Neuronal stem cell (in vitro differentiated cells): ENCODE data around the gene CFAP251.

Source experiments
- DNase-seq: peaks from one replicate; pipeline ENCODE4 v3.0.0-alpha.2; 2013; ENCODE audit warnings: low spot score
- H2AFZ ChIP-seq: one replicate; pipeline ENCODE4 v1.6.1; 2013; ENCODE audit warnings: mild to moderate bottlenecking, low read length, inconsistent platforms
- H2AK5ac ChIP-seq: 2 replicates; pipeline ENCODE4 v1.6.1; 2013; ENCODE audit warnings: low read depth, mild to moderate bottlenecking, inconsistent platforms, low read length, moderate library complexity, mixed read lengths
- H2BK120ac ChIP-seq: 2 replicates; pipeline ENCODE4 v1.6.1; 2013; ENCODE audit warnings: low read depth, mild to moderate bottlenecking, inconsistent platforms, low read length, moderate library complexity, mixed read lengths
- H2BK12ac ChIP-seq: one replicate; pipeline ENCODE4 v1.6.1; 2013; ENCODE audit warnings: low read length, inconsistent platforms
- H2BK15ac ChIP-seq: 2 replicates; pipeline ENCODE4 v1.6.1; 2013; ENCODE audit warnings: mild to moderate bottlenecking, low read length, inconsistent platforms, mixed read lengths
- H2BK5ac ChIP-seq: one replicate; pipeline ENCODE4 v1.6.1; 2013; ENCODE audit warnings: inconsistent platforms, mild to moderate bottlenecking, low read length, moderate library complexity
- H3K14ac ChIP-seq: one replicate; pipeline ENCODE4 v1.6.1; 2013; ENCODE audit warnings: low read length, inconsistent platforms
- H3K18ac ChIP-seq: 2 replicates; pipeline ENCODE4 v1.6.1; 2013; ENCODE audit warnings: low read length, inconsistent platforms
- H3K23ac ChIP-seq: 2 replicates; pipeline ENCODE4 v1.6.1; 2013; ENCODE audit warnings: low read depth, mild to moderate bottlenecking, mixed read lengths, low read length, inconsistent platforms; ENCODE audit not compliant: poor library complexity
- H3K27ac ChIP-seq: replicated peaks from 3 replicates; pipeline ENCODE4 v1.5.1; 2013; ENCODE audit warnings: low read length, inconsistent platforms
- H3K27me3 ChIP-seq, 3 experiments: 2 replicates each; pipeline ENCODE4 v1.6.1; 2013; ENCODE audit warnings: low read length in 3 of 3, mild to moderate bottlenecking in 2 of 3, inconsistent platforms in 1 of 3, low read depth in 1 of 3, mixed read lengths in 1 of 3, moderate library complexity in 1 of 3; ENCODE audit not compliant: control insufficient read depth in 3 of 3, insufficient read depth in 3 of 3
- H3K36me3 ChIP-seq, 2 donors: replicated peaks in 1 of 2; 2 replicates each; pipeline ENCODE4 v1.6.1; 2013; ENCODE audit warnings: low read length in 2 of 2; ENCODE audit not compliant: control insufficient read depth in 2 of 2, insufficient read depth in 2 of 2
- H3K4ac ChIP-seq: 2 replicates; pipeline ENCODE4 v1.6.1; 2013; ENCODE audit warnings: inconsistent platforms, mild to moderate bottlenecking, low read length, moderate library complexity
- H3K4me1 ChIP-seq, 2 donors: 1 replicate in 1 of 2; 2 replicates in 1 of 2; pipeline ENCODE4 v1.6.1; 2013; ENCODE audit warnings: low read length in 2 of 2, low read depth in 1 of 2; ENCODE audit not compliant: control insufficient read depth in 2 of 2, insufficient read depth in 1 of 2
- H3K4me2 ChIP-seq: one replicate; pipeline ENCODE4 v1.6.1; 2013; ENCODE audit warnings: mild to moderate bottlenecking, low read length, inconsistent platforms; ENCODE audit not compliant: insufficient read depth, poor library complexity, severe bottlenecking
- H3K4me3 ChIP-seq, 2 donors: 2 replicates each; pipeline ENCODE4 v1.5.1; 2013; ENCODE audit warnings: low read length in 2 of 2, mild to moderate bottlenecking in 2 of 2, inconsistent platforms in 1 of 2, moderate library complexity in 1 of 2
- H3K79me1 ChIP-seq: one replicate; pipeline ENCODE4 v1.6.1; 2013; ENCODE audit warnings: low read depth, mild to moderate bottlenecking, inconsistent platforms, low read length, moderate library complexity
- H3K9ac ChIP-seq: one replicate; pipeline ENCODE4 v1.6.1; 2013; ENCODE audit warnings: mild to moderate bottlenecking, low read depth, low read length, inconsistent platforms; ENCODE audit not compliant: poor library complexity
- H3K9me3 ChIP-seq, 2 donors: replicated peaks in 1 of 2; 2 replicates each; pipeline versions ENCODE3 to v1.6.1; 2013; ENCODE audit warnings: low read length in 2 of 2, mild to moderate bottlenecking in 2 of 2, inconsistent platforms in 1 of 2, low read depth in 1 of 2, mixed read lengths in 1 of 2, moderate library complexity in 1 of 2; ENCODE audit not compliant: control insufficient read depth in 2 of 2, insufficient read depth in 1 of 2
- H4K8ac ChIP-seq: one replicate; pipeline ENCODE4 v1.6.1; 2013; ENCODE audit warnings: low read depth, mild to moderate bottlenecking, inconsistent platforms, low read length, moderate library complexity
- H4K91ac ChIP-seq: one replicate; pipeline ENCODE4 v1.6.1; 2013; ENCODE audit warnings: low read length, low read depth, mild to moderate bottlenecking, inconsistent platforms; ENCODE audit not compliant: poor library complexity
- WGBS, 2 donors: extraction: QIAGEN DNeasy Blood & Tissue Kit; methylation state at CpG; one replicate each; pipeline ENCODE4 v1.1.7; 2013; ENCODE audit warnings: missing lambda C conversion rate in 2 of 2, mixed read lengths in 1 of 2; ENCODE audit not compliant: insufficient read length in 2 of 2, insufficient replicate concordance in 1 of 2; ENCODE audit errors: extremely low coverage in 2 of 2; 5-methylcytosine and 5-hydroxymethylcytosine counted together

Gene CFAP251

DNA sequence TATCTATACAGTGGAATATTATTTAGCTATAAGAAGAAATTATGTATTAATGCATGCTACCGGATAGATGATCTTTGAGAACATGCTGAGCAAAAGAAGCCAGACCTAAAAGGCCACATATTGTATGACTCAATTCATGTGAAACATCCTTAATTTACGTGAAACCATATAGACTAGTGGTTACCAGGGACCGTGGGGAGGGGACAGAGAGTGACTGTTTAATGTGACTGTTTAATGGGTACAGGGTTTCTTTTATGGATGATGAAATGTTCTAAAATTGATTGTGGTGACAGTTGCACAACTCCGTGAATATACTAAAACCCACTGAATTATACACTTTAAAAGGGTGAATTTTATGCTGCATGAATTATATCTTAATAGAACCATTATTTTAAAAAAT, 94.7 kb downstream of the CFAP251 start:
- Histone ChIP-seq H3K9ac (no peak overlapping the region), H2AFZ (no peak overlapping the region), H2BK5ac (no peak overlapping the region), H4K8ac (no peak overlapping the region), H3K9me3 (peaks cover 3 to 7% of the 10 kb centered on the region in 2 donors), H3K36me3 (no peaks in the 10 kb centered on the region), H3K14ac (no peak overlapping the region), H3K4me1 (no peaks in the 10 kb centered on the region), H3K79me1 (no peaks in the 10 kb centered on the region), H2BK15ac (no peak overlapping the region), H3K27me3 (no peaks in the 10 kb centered on the region), H2AK5ac (no peak overlapping the region), H3K23ac (no peak overlapping the region), H3K27ac (no peak overlapping the region), H3K4me3 (no peak overlapping the region), H3K4me2 (no peak overlapping the region), H3K18ac (no peak overlapping the region), H2BK120ac (no peak overlapping the region), H4K91ac (no peak overlapping the region), H2BK12ac (no peak overlapping the region), H3K4ac (no peak overlapping the region)
- WGBS, 2 donors = no CpG with 5 or more reads among the region's 4 CpGs
- DNase-seq = no peak

DNA sequence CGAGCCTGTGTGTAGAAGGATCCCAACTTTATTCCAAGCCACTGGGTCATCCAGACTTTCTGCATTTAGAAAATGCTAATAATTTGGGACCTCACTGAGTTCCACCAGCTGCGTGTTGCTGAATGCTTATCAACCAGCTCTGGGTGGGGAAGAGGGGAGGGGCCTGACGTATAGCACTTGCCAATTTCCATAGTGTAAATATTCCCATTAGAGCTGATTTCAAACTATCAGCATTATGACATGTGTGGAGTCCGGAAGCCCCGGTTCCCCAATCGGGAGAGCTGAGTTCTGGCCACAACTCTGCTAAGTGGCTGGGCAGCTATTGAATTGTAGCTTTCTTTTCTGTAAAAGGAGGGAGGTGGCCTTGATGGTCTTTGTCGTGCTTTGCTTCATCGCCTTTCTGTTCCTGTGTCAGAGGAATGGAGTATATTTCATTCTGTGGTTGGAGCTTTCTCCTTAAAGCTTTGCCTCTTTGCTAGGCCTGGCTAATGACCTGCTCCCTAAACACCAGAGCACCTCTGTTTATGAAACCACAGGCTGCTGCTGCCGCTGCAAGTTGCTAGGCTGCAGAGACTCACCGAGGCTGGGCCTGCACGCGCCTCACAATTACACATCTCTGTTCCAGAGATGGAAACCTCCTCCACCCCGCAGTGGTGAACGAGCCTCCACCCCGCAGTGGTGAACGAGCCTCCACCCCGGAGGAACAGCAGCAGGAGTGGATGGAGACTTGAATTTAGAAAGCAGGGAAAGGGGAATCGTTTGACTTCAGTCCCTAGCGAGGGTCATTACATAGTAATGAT, 95.6 kb downstream of the CFAP251 start:
- WGBS, 2 donors = no CpG with 5 or more reads among the region's 19 CpGs
- H3K4me2 ChIP-seq = no peak overlapping the region
- H2BK120ac ChIP-seq = no peak overlapping the region
- H3K14ac ChIP-seq = no peak overlapping the region
- H3K23ac ChIP-seq = no peak overlapping the region
- no peak overlapping the region for H3K18ac ChIP-seq
- H3K9ac ChIP-seq = no peak overlapping the region
- H3K36me3 ChIP-seq = no peaks in the 10 kb centered on the region
- H2BK12ac ChIP-seq = no peak overlapping the region
- peaks cover 3 to 11% of the 10 kb centered on the region in 2 donors for H3K9me3 ChIP-seq
- no peak overlapping the region for H4K8ac ChIP-seq
- DNase-seq = no peak
- peak overlapping the region; percentile 50 for H2AFZ ChIP-seq
- H3K4me1 ChIP-seq = no peaks in the 10 kb centered on the region
- H3K27ac ChIP-seq = no peak overlapping the region
- no peak overlapping the region for H2AK5ac ChIP-seq
- H3K4me3 ChIP-seq = no peak overlapping the region
- no peaks in the 10 kb centered on the region for H3K27me3 ChIP-seq
- H3K79me1 ChIP-seq = no peaks in the 10 kb centered on the region
- no peak overlapping the region for H4K91ac ChIP-seq
- H2BK15ac ChIP-seq = no peak overlapping the region
- H3K4ac ChIP-seq = no peak overlapping the region
- no peak overlapping the region for H2BK5ac ChIP-seq

DNA sequence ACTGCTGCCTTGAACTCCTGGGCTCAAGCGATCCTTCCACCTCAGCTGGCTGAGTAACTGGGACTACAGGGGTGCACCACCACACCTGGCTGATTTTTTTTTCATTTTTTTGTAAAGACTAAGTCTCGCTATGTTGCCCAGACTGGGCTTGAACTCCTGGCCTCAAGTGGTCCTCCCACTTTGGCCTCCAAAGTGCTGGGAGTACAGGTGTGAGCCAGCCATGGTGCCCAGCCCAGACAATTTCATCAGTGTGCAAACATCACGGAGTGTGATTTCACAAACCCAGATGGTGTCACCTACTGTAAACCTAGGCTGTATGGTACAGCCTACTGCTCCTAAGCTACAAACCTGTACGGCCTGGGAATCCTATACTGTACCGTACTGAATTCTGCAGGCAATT, 96.4 kb downstream of the CFAP251 start:
- no CpG with 5 or more reads among the region's 5 CpGs for WGBS, 2 donors
- Histone ChIP-seq H2BK120ac (no peak overlapping the region), H2BK15ac (no peak overlapping the region), H3K27me3 (no peaks in the 10 kb centered on the region), H3K9ac (no peak overlapping the region), H3K36me3 (no peaks in the 10 kb centered on the region), H3K23ac (no peak overlapping the region), H2BK5ac (no peak overlapping the region), H3K79me1 (no peaks in the 10 kb centered on the region), H3K4me2 (no peak overlapping the region), H3K4me1 (no peaks in the 10 kb centered on the region), H3K4me3 (no peak overlapping the region), H3K27ac (no peak overlapping the region), H2AFZ (no peak overlapping the region), H3K14ac (no peak overlapping the region), H2AK5ac (no peak overlapping the region), H2BK12ac (no peak overlapping the region), H4K91ac (no peak overlapping the region), H3K9me3 (peaks cover 6 to 14% of the 10 kb centered on the region in 2 donors), H3K18ac (no peak overlapping the region), H3K4ac (no peak overlapping the region), H4K8ac (no peak overlapping the region)
- no peak for DNase-seq

DNA sequence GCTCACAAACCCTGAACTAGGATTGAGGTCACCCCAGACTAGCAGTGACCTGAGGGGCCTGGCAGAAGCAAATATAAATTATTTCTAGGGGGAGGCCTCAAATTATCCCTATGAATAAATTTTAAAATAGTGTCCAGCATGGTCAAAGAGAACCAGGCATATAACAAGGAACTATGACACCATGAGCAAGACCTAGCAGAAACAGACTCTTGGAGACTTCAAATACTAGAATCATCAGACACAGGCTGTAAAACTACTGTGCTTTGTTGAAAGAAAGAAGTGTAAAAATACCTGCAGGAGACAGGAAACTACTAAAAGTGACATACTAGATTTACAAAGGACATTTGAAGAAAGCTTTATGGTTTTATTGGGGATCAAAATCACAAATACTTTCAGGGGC, 100.1 kb downstream of the CFAP251 start:
- Histone ChIP-seq H3K4me2 (no peak overlapping the region), H2BK12ac (no peak overlapping the region), H2BK15ac (no peak overlapping the region), H2AK5ac (no peak overlapping the region), H3K18ac (no peak overlapping the region), H2AFZ (no peak overlapping the region), H3K79me1 (peaks cover 9% of the 10 kb centered on the region), H3K23ac (no peak overlapping the region), H3K4me3 (no peak overlapping the region), H3K14ac (no peak overlapping the region), H3K36me3 (no peaks in the 10 kb centered on the region), H2BK120ac (no peak overlapping the region), H4K8ac (no peak overlapping the region), H3K4ac (no peak overlapping the region), H3K27me3 (no peaks in the 10 kb centered on the region), H3K9ac (no peak overlapping the region), H3K4me1 (peaks cover 2 to 5% of the 10 kb centered on the region in 2 donors), H2BK5ac (no peak overlapping the region), H3K27ac (no peak overlapping the region), H4K91ac (no peak overlapping the region), H3K9me3 (peaks cover 4 to 9% of the 10 kb centered on the region in 2 donors)
- no peak for DNase-seq
